IMR-90 (cell line): ENCODE data around the gene ZNF726. TPM values are rescaled to one million over a fixed set of nuclear protein-coding genes. Genes with fewer than 3 reads are reported as not detected.

Source experiments
- ATAC-seq: fragments of 200-7000 bp; cut with Tn5 transposase; 2 replicates; pipeline ENCODE4 v1.9.1; 2020; ENCODE audit warnings: low read depth, mild to moderate bottlenecking, moderate library complexity
- BruUV-seq: library from RNA; stranded (reverse); fragments of 400-500 nt; replicated peaks from 2 replicates; lab custom pipeline; 2021; lab: Mats Ljungman, UMichigan
- CTCF ChIA-PET: fragments of 300-600 bp; formaldehyde crosslinking; extraction: SDS; loops from one replicate; lab custom pipeline; 2021; ENCODE audit warnings: antibody characterized with exemption; lab: Yijun Ruan, JAX
- POLR2A ChIA-PET: fragments of 300-600 bp; sonication (Branson Sonifier 250); formaldehyde crosslinking; loops from one replicate; lab custom pipeline; 2022; ENCODE audit warnings: antibody characterized with exemption; ENCODE audit not compliant: unreplicated experiment; lab: Charles Lee
- DNase-seq: peaks from one replicate; pipeline ENCODE4 v3.0.0; 2013
- H2AFZ ChIP-seq: replicated peaks from 2 replicates; pipeline ENCODE3; 2013; ENCODE audit warnings: low read length, mild to moderate bottlenecking; ENCODE audit not compliant: poor library complexity
- H2AK5ac ChIP-seq: 2 replicates; pipeline ENCODE4 v1.6.1; 2013; ENCODE audit warnings: low read depth, low read length, inconsistent platforms
- H2AK9ac ChIP-seq: replicated peaks from 2 replicates; pipeline ENCODE3; 2013; ENCODE audit warnings: mild to moderate bottlenecking, low read depth, low read length, moderate library complexity; ENCODE audit not compliant: poor library complexity
- H2BK120ac ChIP-seq: 2 replicates; pipeline ENCODE4 v1.6.1; 2013; ENCODE audit warnings: low read depth, low read length, inconsistent platforms
- H2BK15ac ChIP-seq: 3 replicates; pipeline ENCODE4 v1.6.1; 2013; ENCODE audit warnings: low read depth, low read length, inconsistent platforms
- H2BK20ac ChIP-seq: 2 replicates; pipeline ENCODE4 v1.6.1; 2013; ENCODE audit warnings: low read depth, mild to moderate bottlenecking, inconsistent platforms, low read length, moderate library complexity
- H2BK5ac ChIP-seq: 2 replicates; pipeline ENCODE4 v1.6.1; 2013; ENCODE audit warnings: mild to moderate bottlenecking, low read depth, low read length, inconsistent platforms; ENCODE audit not compliant: poor library complexity, severe bottlenecking
- H3K14ac ChIP-seq: replicated peaks from 2 replicates; pipeline ENCODE4 v1.6.1; 2013; ENCODE audit warnings: low read depth, low read length, inconsistent platforms
- H3K18ac ChIP-seq: 2 replicates; pipeline ENCODE4 v1.6.1; 2013; ENCODE audit warnings: low read depth, low read length, control low read depth
- H3K23ac ChIP-seq: 2 replicates; pipeline ENCODE4 v1.6.1; 2013; ENCODE audit warnings: low read depth, low read length, inconsistent platforms
- H3K27ac ChIP-seq: 2 replicates; pipeline ENCODE4 v1.5.1; 2013; ENCODE audit warnings: mild to moderate bottlenecking, control low read depth, low read length; ENCODE audit not compliant: insufficient read depth
- H3K27me3 ChIP-seq: 2 replicates; pipeline ENCODE4 v1.6.1; 2013; ENCODE audit warnings: low read length; ENCODE audit not compliant: control insufficient read depth, insufficient read depth
- H3K36me3 ChIP-seq: 2 replicates; pipeline ENCODE4 v1.6.1; 2013; ENCODE audit warnings: low read length, mixed read lengths; ENCODE audit not compliant: control insufficient read depth, insufficient read depth
- H3K4ac ChIP-seq: 2 replicates; pipeline ENCODE4 v1.6.1; 2013; ENCODE audit warnings: low read depth, low read length, inconsistent platforms
- H3K4me1 ChIP-seq: 2 replicates; pipeline ENCODE4 v1.6.1; 2013; ENCODE audit warnings: low read length, mixed read lengths; ENCODE audit not compliant: control insufficient read depth, insufficient read depth
- H3K4me2 ChIP-seq: 2 replicates; pipeline ENCODE4 v1.6.1; 2013; ENCODE audit warnings: low read depth, mild to moderate bottlenecking, control low read depth, low read length, moderate library complexity
- H3K4me3 ChIP-seq: 2 replicates; pipeline ENCODE4 v1.5.1; 2013; ENCODE audit warnings: low read depth, mild to moderate bottlenecking, control low read depth, low read length, moderate library complexity; ENCODE audit not compliant: insufficient read depth
- H3K56ac ChIP-seq: 2 replicates; pipeline ENCODE4 v1.6.1; 2013; ENCODE audit warnings: low read length, inconsistent platforms; ENCODE audit not compliant: insufficient read depth; ENCODE audit errors: extremely low read depth
- H3K79me1 ChIP-seq, 2 experiments: 2 replicates each; pipeline ENCODE4 v1.6.1; 2013; ENCODE audit warnings: low read length in 2 of 2, inconsistent platforms in 1 of 2, low read depth in 1 of 2
- H3K9ac ChIP-seq: 2 replicates; pipeline ENCODE4 v1.6.1; 2013; ENCODE audit warnings: low read depth, low read length, control low read depth
- H3K9me1 ChIP-seq: 2 replicates; pipeline ENCODE4 v1.6.1; 2013; ENCODE audit warnings: low read length, inconsistent platforms; ENCODE audit not compliant: insufficient read depth
- H3K9me3 ChIP-seq: 2 replicates; pipeline ENCODE4 v1.6.1; 2013; ENCODE audit warnings: low read length; ENCODE audit not compliant: control insufficient read depth, insufficient read depth
- H4K20me1 ChIP-seq: 2 replicates; pipeline ENCODE4 v1.6.1; 2013; ENCODE audit warnings: low read length, inconsistent platforms; ENCODE audit not compliant: insufficient read depth
- H4K5ac ChIP-seq: 2 replicates; pipeline ENCODE4 v1.6.1; 2013; ENCODE audit warnings: mild to moderate bottlenecking, low read depth, low read length, control low read depth
- H4K8ac ChIP-seq, 2 experiments: 2 replicates each; pipeline ENCODE4 v1.6.1; 2013; ENCODE audit warnings: low read depth in 2 of 2, low read length in 2 of 2, control low read depth in 1 of 2, inconsistent platforms in 1 of 2
- H4K91ac ChIP-seq: 2 replicates; pipeline ENCODE4 v1.6.1; 2013; ENCODE audit warnings: low read depth, low read length, inconsistent platforms; ENCODE audit not compliant: insufficient read depth
- BHLHE40 ChIP-seq: fragments of 150-350 bp; IDR thresholded peaks from 2 replicates; pipeline ENCODE4 v1.6.1; 2016; ENCODE audit warnings: mild to moderate bottlenecking, low read depth, low read length
- CEBPB ChIP-seq: IDR thresholded peaks from 2 replicates; pipeline ENCODE4 v1.6.1; 2012; ENCODE audit warnings: low read depth, low read length, improper control_type of control experiment
- CHD1 ChIP-seq: IDR thresholded peaks from 2 replicates; pipeline ENCODE4 v1.6.1; 2012; ENCODE audit warnings: low read depth, low read length, improper control_type of control experiment
- ELK1 ChIP-seq: fragments of 150-350 bp; IDR thresholded peaks from 2 replicates; pipeline ENCODE4 v1.6.1; 2016; ENCODE audit warnings: low read depth, mild to moderate bottlenecking, low read length, moderate library complexity, borderline replicate concordance
- FOS ChIP-seq: fragments of 150-350 bp; IDR thresholded peaks from 2 replicates; pipeline ENCODE4 v1.6.1; 2016; ENCODE audit warnings: low read depth, low read length
- MAFK ChIP-seq: IDR thresholded peaks from 2 replicates; pipeline ENCODE4 v1.6.1; 2012; ENCODE audit warnings: low read depth, low read length, improper control_type of control experiment
- MAZ ChIP-seq: IDR thresholded peaks from 2 replicates; pipeline ENCODE4 v1.6.1; 2012; ENCODE audit warnings: low read depth, mild to moderate bottlenecking, low read length, improper control_type of control experiment, moderate library complexity, borderline replicate concordance
- NFE2L2 ChIP-seq: fragments of 150-350 bp; IDR thresholded peaks from 2 replicates; pipeline ENCODE4 v1.6.1; 2016; ENCODE audit warnings: low read depth, mild to moderate bottlenecking, low read length
- RAD21 ChIP-seq: IDR thresholded peaks from 2 replicates; pipeline ENCODE4 v1.6.1; 2012; ENCODE audit warnings: low read length, improper control_type of control experiment
- RCOR1 ChIP-seq: IDR thresholded peaks from 2 replicates; pipeline ENCODE4 v1.6.1; 2012; ENCODE audit warnings: mild to moderate bottlenecking, low read length, improper control_type of control experiment; ENCODE audit not compliant: insufficient replicate concordance
- RFX5 ChIP-seq: IDR thresholded peaks from 2 replicates; pipeline ENCODE4 v1.8.0; 2012; ENCODE audit warnings: low read depth, mild to moderate bottlenecking, low read length, moderate library complexity
- SMC3 ChIP-seq: fragments of 150-350 bp; IDR thresholded peaks from 2 replicates; pipeline ENCODE4 v1.6.1; 2016; ENCODE audit warnings: low read depth, mild to moderate bottlenecking, antibody characterized with exemption, low read length, moderate library complexity
- WGBS, 2 experiments: methylation state at CpG; one replicate each; pipeline versions ENCODE4 v1.1.5 to v1.1.7; 2013; ENCODE audit warnings: missing lambda C conversion rate in 2 of 2; ENCODE audit not compliant: insufficient read length in 1 of 2; ENCODE audit errors: extremely low coverage in 2 of 2; 5-methylcytosine and 5-hydroxymethylcytosine counted together
- dilution Hi-C: fragments of 300-500 bp; cut with HindIII; formaldehyde crosslinking; loops from one replicate; pipeline ENCODE4 v1.14.3; 2018; ENCODE audit warnings: low sequenced_read_pairs; ENCODE audit not compliant: unreplicated experiment
- in situ Hi-C: fragments of 300-500 bp; cut with MboI; formaldehyde crosslinking; loops from 3 replicates; pipeline ENCODE4 v1.14.3; 2019; ENCODE audit warnings: low sequenced_read_pairs, inconsistent platforms, mixed read lengths
- intact Hi-C: fragments of 100-400 bp; cut with micrococcal nuclease; formaldehyde crosslinking; loops from 2 replicates; pipeline ENCODE4 v1.10.0; 2022
- polyA plus RNA-seq, 3 experiments: library from polyadenylated mRNA; depleted of rRNA; stranded (reverse); fragments of >200 nt; gene quantifications; 2 replicates each; pipeline ENCODE4 v1.2.3, GENCODE V29; 2012; ENCODE audit warnings: low replicate concordance in 1 of 3
- total RNA-seq: library from RNA; depleted of rRNA; stranded (reverse); fragments of >200 nt; gene quantifications from 2 replicates; pipeline ENCODE4 v1.2.3, GENCODE V29; 2012
- TF ChIP-seq, protein P1 (sequence below): fragments of 150-350 bp; IDR thresholded peaks from 2 replicates; pipeline ENCODE4 v1.6.1; 2017; ENCODE audit warnings: mild to moderate bottlenecking, antibody characterized with exemption, low read length, low read depth

Gene ZNF726
- total and polyA plus RNA-seq, 2 of the 4 experiments (the other 2 are of a cell fraction) = 1.2 to 2.0 TPM

GRCh38 chr19:23969630-23970029 is 54.9 kb downstream of the ZNF726 start:
- in situ Hi-C loops (no loop called here), intact Hi-C loops (no loop called here), dilution Hi-C loops (no loop called here)
- Histone ChIP-seq H3K23ac (no peak overlapping the region), H2AK9ac (no peak overlapping the region), H2BK5ac (no peak overlapping the region), H4K5ac (no peak overlapping the region), H3K9me3 (peaks cover 3% of the 10 kb centered on the region), H2AFZ (no peak overlapping the region), H4K8ac (no peak overlapping the region), H2BK120ac (no peak overlapping the region), H3K79me1 (no peaks in the 10 kb centered on the region), H3K27me3 (peaks cover 4% of the 10 kb centered on the region; the same call in 1 of the 2 replicates), H3K4ac (no peak overlapping the region), H3K27ac (no peak overlapping the region), H3K4me2 (no peak overlapping the region), H3K18ac (no peak overlapping the region), H3K36me3 (no peaks in the 10 kb centered on the region), H3K9ac (no peak overlapping the region), H2AK5ac (no peak overlapping the region), H3K9me1 (no peaks in the 10 kb centered on the region), H4K20me1 (no peaks in the 10 kb centered on the region), H2BK15ac (no peak overlapping the region), H4K91ac (no peak overlapping the region), H3K14ac (no peak overlapping the region), H3K56ac (no peak overlapping the region), H3K4me1 (no peaks in the 10 kb centered on the region), H3K4me3 (no peak overlapping the region), H2BK20ac (no peak overlapping the region)
- no TSS peak for BruUV-seq
- CTCF ChIA-PET = no interaction called here
- no peak for DNase-seq
- no peak for ATAC-seq
- POLR2A ChIA-PET = no interaction called here
- no CpG with 5 or more reads among the region's 2 CpGs for WGBS, 2 experiments
- TF ChIP-seq CHD1 (no peak), MAFK (no peak), MAZ (no peak), NFE2L2 (no peak), RFX5 (no peak), RCOR1 (no peak), ELK1 (no peak), SMC3 (no peak), BHLHE40 (no peak), CEBPB (no peak), RAD21 (no peak), FOS (no peak)
- TF ChIP-seq, protein P1, sequence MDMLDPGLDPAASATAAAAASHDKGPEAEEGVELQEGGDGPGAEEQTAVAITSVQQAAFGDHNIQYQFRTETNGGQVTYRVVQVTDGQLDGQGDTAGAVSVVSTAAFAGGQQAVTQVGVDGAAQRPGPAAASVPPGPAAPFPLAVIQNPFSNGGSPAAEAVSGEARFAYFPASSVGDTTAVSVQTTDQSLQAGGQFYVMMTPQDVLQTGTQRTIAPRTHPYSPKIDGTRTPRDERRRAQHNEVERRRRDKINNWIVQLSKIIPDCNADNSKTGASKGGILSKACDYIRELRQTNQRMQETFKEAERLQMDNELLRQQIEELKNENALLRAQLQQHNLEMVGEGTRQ = no peak
